IMR-90 (cell line): ENCODE data around the gene PYGM.

Source experiments
- BHLHE40 ChIP-seq: fragments of 150-350 bp; IDR thresholded peaks from 2 replicates; pipeline ENCODE4 v1.6.1; 2016; ENCODE audit warnings: mild to moderate bottlenecking, low read depth, low read length
- CEBPB ChIP-seq: IDR thresholded peaks from 2 replicates; pipeline ENCODE4 v1.6.1; 2012; ENCODE audit warnings: low read depth, low read length, improper control_type of control experiment
- MAFK ChIP-seq: IDR thresholded peaks from 2 replicates; pipeline ENCODE4 v1.6.1; 2012; ENCODE audit warnings: low read depth, low read length, improper control_type of control experiment
- MAZ ChIP-seq: IDR thresholded peaks from 2 replicates; pipeline ENCODE4 v1.6.1; 2012; ENCODE audit warnings: low read depth, mild to moderate bottlenecking, low read length, improper control_type of control experiment, moderate library complexity, borderline replicate concordance
- MXI1 ChIP-seq: IDR thresholded peaks from 2 replicates; pipeline ENCODE4 v1.6.1; 2012; ENCODE audit warnings: low read depth, mild to moderate bottlenecking, low read length, moderate library complexity, borderline replicate concordance
- NFE2L2 ChIP-seq: fragments of 150-350 bp; IDR thresholded peaks from 2 replicates; pipeline ENCODE4 v1.6.1; 2016; ENCODE audit warnings: low read depth, mild to moderate bottlenecking, low read length
- POLR2A ChIP-seq: IDR thresholded peaks from 2 replicates; pipeline ENCODE4 v1.6.1; 2012; ENCODE audit warnings: mild to moderate bottlenecking, low read depth, low read length
- RCOR1 ChIP-seq: IDR thresholded peaks from 2 replicates; pipeline ENCODE4 v1.6.1; 2012; ENCODE audit warnings: mild to moderate bottlenecking, low read length, improper control_type of control experiment; ENCODE audit not compliant: insufficient replicate concordance
- TF ChIP-seq, protein P1 (sequence below): conservative IDR thresholded peaks from 2 replicates; pipeline ENCODE4 v1.5.1; 2012; ENCODE audit warnings: mild to moderate bottlenecking, low read depth, low read length, improper control_type of control experiment
- TF ChIP-seq, protein P2 (sequence below): fragments of 150-350 bp; IDR thresholded peaks from 2 replicates; pipeline ENCODE4 v1.6.1; 2017; ENCODE audit warnings: mild to moderate bottlenecking, antibody characterized with exemption, low read length, low read depth
- TF ChIP-seq, protein P3 (sequence below): fragments of 150-350 bp; IDR thresholded peaks from 2 replicates; pipeline ENCODE4 v1.6.1; 2016; ENCODE audit warnings: low read depth, mild to moderate bottlenecking, low read length, moderate library complexity, borderline replicate concordance

DNA sequence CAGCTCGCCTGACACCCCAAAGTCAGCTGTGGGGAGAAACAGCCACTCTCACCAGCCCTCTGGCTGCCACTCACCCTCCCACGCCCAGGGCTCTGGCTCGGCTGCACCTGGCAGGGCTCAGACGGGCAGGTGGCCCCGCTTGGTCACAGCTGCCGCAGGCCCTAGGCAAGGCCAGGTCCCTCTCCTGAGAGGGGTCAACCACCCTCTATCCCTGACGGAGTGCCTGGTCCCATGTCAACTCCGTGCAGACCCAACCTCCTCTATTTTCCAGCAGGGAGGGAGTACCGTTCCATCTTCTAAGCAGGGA is 41.3 kb upstream of the PYGM start:
- TF ChIP-seq POLR2A (no peak), RCOR1 (no peak), MXI1 (no peak), MAFK (no peak), NFE2L2 (no peak), BHLHE40 (no peak), CEBPB (no peak), MAZ (no peak)
- TF ChIP-seq, protein P1, sequence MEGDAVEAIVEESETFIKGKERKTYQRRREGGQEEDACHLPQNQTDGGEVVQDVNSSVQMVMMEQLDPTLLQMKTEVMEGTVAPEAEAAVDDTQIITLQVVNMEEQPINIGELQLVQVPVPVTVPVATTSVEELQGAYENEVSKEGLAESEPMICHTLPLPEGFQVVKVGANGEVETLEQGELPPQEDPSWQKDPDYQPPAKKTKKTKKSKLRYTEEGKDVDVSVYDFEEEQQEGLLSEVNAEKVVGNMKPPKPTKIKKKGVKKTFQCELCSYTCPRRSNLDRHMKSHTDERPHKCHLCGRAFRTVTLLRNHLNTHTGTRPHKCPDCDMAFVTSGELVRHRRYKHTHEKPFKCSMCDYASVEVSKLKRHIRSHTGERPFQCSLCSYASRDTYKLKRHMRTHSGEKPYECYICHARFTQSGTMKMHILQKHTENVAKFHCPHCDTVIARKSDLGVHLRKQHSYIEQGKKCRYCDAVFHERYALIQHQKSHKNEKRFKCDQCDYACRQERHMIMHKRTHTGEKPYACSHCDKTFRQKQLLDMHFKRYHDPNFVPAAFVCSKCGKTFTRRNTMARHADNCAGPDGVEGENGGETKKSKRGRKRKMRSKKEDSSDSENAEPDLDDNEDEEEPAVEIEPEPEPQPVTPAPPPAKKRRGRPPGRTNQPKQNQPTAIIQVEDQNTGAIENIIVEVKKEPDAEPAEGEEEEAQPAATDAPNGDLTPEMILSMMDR, result no peak
- TF ChIP-seq, protein P2, sequence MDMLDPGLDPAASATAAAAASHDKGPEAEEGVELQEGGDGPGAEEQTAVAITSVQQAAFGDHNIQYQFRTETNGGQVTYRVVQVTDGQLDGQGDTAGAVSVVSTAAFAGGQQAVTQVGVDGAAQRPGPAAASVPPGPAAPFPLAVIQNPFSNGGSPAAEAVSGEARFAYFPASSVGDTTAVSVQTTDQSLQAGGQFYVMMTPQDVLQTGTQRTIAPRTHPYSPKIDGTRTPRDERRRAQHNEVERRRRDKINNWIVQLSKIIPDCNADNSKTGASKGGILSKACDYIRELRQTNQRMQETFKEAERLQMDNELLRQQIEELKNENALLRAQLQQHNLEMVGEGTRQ, result no peak
- TF ChIP-seq, protein P3, sequence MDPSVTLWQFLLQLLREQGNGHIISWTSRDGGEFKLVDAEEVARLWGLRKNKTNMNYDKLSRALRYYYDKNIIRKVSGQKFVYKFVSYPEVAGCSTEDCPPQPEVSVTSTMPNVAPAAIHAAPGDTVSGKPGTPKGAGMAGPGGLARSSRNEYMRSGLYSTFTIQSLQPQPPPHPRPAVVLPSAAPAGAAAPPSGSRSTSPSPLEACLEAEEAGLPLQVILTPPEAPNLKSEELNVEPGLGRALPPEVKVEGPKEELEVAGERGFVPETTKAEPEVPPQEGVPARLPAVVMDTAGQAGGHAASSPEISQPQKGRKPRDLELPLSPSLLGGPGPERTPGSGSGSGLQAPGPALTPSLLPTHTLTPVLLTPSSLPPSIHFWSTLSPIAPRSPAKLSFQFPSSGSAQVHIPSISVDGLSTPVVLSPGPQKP, result no peak
